Measurements from ENCODE around the gene STUM. TPM values are rescaled to one million over a fixed set of nuclear protein-coding genes. Genes with fewer than 3 reads are reported as not detected.

The STUM gene
- total and polyA plus RNA-seq, 2 of the 8 experiments (the other 6 are each of a cell fraction or from before 2014, with no cell fraction given) = 0.76 to 1.2 TPM

- no peaks in the 10 kb centered on the region for H3K79me1 ChIP-seq (ENCODE audit: low read depth, low read length)
- DNase-seq (ENCODE audit: low read depth in 1 of 2, low spot score in 2 of 2) = no peak
- ChIA-PET POLR2A (ENCODE audit: partially characterized antibody) (no interaction called here), CTCF (ENCODE audit: partially characterized antibody) (interaction anchor here (0.6 to 9.3 kb wide), 6 partner anchors 13 to 222 kb away, joined by 3 to 71 read pairs (median 3); partner anchors contain the start of genes PARP1 and STUM)
- no peak overlapping the region for H2BK15ac ChIP-seq (ENCODE audit: low read length)
- H2AK5ac ChIP-seq (ENCODE audit: low read depth, low read length) = no peak overlapping the region
- H3K14ac ChIP-seq (ENCODE audit: insufficient read length) = no peak overlapping the region
- H2BK12ac ChIP-seq (ENCODE audit: low read depth, low read length) = no peak overlapping the region
- no peaks in the 10 kb centered on the region for H3K9me3 ChIP-seq (ENCODE audit: insufficient read depth in 2 of 2, low read depth in 1 of 2, low read length in 1 of 2)
- H2BK5ac ChIP-seq (ENCODE audit: low read depth, low read length) = no peak overlapping the region
- no peak overlapping the region for H3K56ac ChIP-seq (replicated peaks; ENCODE audit: insufficient read length, low read depth, low read length)
- no peak overlapping the region for H3K4ac ChIP-seq (replicated peaks; ENCODE audit: insufficient read length, low read depth, low read length)
- H2BK20ac ChIP-seq (ENCODE audit: low read length) = no peak overlapping the region
- no peak overlapping the region for H3K9ac ChIP-seq (replicated peaks in 1 of 4; ENCODE audit: extremely low read depth in 1 of 4, low read depth in 3 of 4, low read length in 3 of 4)
- H3K4me2 ChIP-seq (ENCODE audit: insufficient read depth in 1 of 2, low read depth in 2 of 2, low read length in 2 of 2) = no peak overlapping the region
- H4K20me1 ChIP-seq (replicated peaks in 1 of 2; ENCODE audit: control insufficient read depth in 1 of 2, insufficient read depth in 2 of 2, low read length in 2 of 2) = no peaks in the 10 kb centered on the region
- no peak overlapping the region for H3K18ac ChIP-seq (ENCODE audit: extremely low read depth, low read length)
- H2BK120ac ChIP-seq (replicated peaks; ENCODE audit: low read depth, low read length) = no peak overlapping the region
- no peak overlapping the region for H3K23ac ChIP-seq (ENCODE audit: insufficient read length)
- no peaks in the 10 kb centered on the region for H3K36me3 ChIP-seq (ENCODE audit: control insufficient read depth in 2 of 4, insufficient read depth in 4 of 4, low read length in 3 of 4)
- H3K4me1 ChIP-seq (replicated peaks in 1 of 4; ENCODE audit: control insufficient read depth in 3 of 4, insufficient read depth in 4 of 4, low read length in 3 of 4) = no peaks in the 10 kb centered on the region; a peak in 1 of 7 replicates
- H4K5ac ChIP-seq (ENCODE audit: insufficient read length, low read depth, low read length) = no peak overlapping the region
- FAIRE-seq = no peak
- H3K23me2 ChIP-seq (ENCODE audit: low read depth, low read length) = no peaks in the 10 kb centered on the region
- H4K91ac ChIP-seq (replicated peaks; ENCODE audit: insufficient read length, low read length) = no peak overlapping the region
- H4K8ac ChIP-seq (ENCODE audit: extremely low read depth, insufficient read depth, low read length) = no peak overlapping the region
- WGBS, 2 experiments (ENCODE audit: extremely low coverage in 1 of 2, insufficient coverage in 1 of 2, insufficient read length in 1 of 2, insufficient replicate concordance in 2 of 2, low coverage in 1 of 2, low lambda C conversion rate in 2 of 2, missing lambda C conversion rate in 1 of 2) = 85% methylated on average over 2 of the region's 2 CpGs; no CpG with 5 or more reads in 1 of the 2 experiments
- no peaks in the 10 kb centered on the region for H3K79me2 ChIP-seq (ENCODE audit: control insufficient read depth in 1 of 2, insufficient read depth in 2 of 2, low read length in 2 of 2)
- H3K27ac ChIP-seq (ENCODE audit: low read depth, low read length) = no peak overlapping the region
- no peak overlapping the region for H2AFZ ChIP-seq (ENCODE audit: low read length)
- no peak overlapping the region for H3K4me3 ChIP-seq (ENCODE audit: extremely low read depth in 1 of 4, insufficient read depth in 2 of 4, low read depth in 3 of 4, low read length in 4 of 4)
- no peaks in the 10 kb centered on the region for H3K27me3 ChIP-seq (replicated peaks in 1 of 4; ENCODE audit: control insufficient read depth in 3 of 4, extremely low read depth in 1 of 4, insufficient read depth in 3 of 4, low read length in 3 of 4)
Observed at GRCh38 chr1:226534645-226535044, 13.9 kb upstream of the STUM start.

Measured in H1 (cell line).